Measurements from ENCODE around the gene IPO11.
"Not testable (repeated sequence)": the region's sequence is repeated elsewhere in the genome, so short reads cannot be mapped to it uniquely, and the experiment has no call there.

The IPO11 gene

GRCh38 chr5:62606878-62607277 is 194.3 kb downstream of the IPO11 start:
- DNase-seq: no peak

GRCh38 chr5:62607615-62608014 is 195.1 kb downstream of the IPO11 start:
- DNase-seq: no peak

GRCh38 chr5:62608529-62609511 is 196.3 kb downstream of the IPO11 start:
- no peak for DNase-seq

- DNase-seq: no peak
These were observed 201.8 kb downstream of the IPO11 start for GRCh38 chr5:62614355-62614754.

GRCh38 chr5:62616615-62617277 is 204.2 kb downstream of the IPO11 start:
- no peak for DNase-seq

- no peak for DNase-seq
These were observed 205.4 kb downstream of the IPO11 start for GRCh38 chr5:62617943-62618342.

GRCh38 chr5:62620761-62621160 is 208.2 kb downstream of the IPO11 start:
- no peak for DNase-seq

GRCh38 chr5:62621280-62621679 is 208.7 kb downstream of the IPO11 start:
- DNase-seq: no peak

- no peak for DNase-seq
These were observed 210.7 kb downstream of the IPO11 start for GRCh38 chr5:62623271-62623670.

- DNase-seq: not testable (repeated sequence)
These were observed 211.9 kb downstream of the IPO11 start for GRCh38 chr5:62624436-62624835.

GRCh38 chr5:62626534-62626933 is 214.0 kb downstream of the IPO11 start:
- DNase-seq: no peak

- DNase-seq: no peak
These were observed 214.6 kb downstream of the IPO11 start for GRCh38 chr5:62627121-62627520.

GRCh38 chr5:62627901-62628300 is 215.3 kb downstream of the IPO11 start:
- DNase-seq: no peak

GRCh38 chr5:62631909-62632580 is 219.5 kb downstream of the IPO11 start:
- DNase-seq: no peak

GRCh38 chr5:62633243-62633642 is 220.7 kb downstream of the IPO11 start:
- no peak for DNase-seq

- no peak for DNase-seq
These were observed 227.9 kb downstream of the IPO11 start for GRCh38 chr5:62640446-62640845.

GRCh38 chr5:62642468-62642867 is 229.9 kb downstream of the IPO11 start:
- no peak for DNase-seq

GRCh38 chr5:62643556-62644451 is 231.2 kb downstream of the IPO11 start:
- no peak for DNase-seq

- no peak for DNase-seq
These were observed 232.7 kb downstream of the IPO11 start for GRCh38 chr5:62645223-62645622.

- no peak for DNase-seq
These were observed 234.7 kb downstream of the IPO11 start for GRCh38 chr5:62647241-62647640.

GRCh38 chr5:62649025-62649424 is 236.5 kb downstream of the IPO11 start:
- no peak for DNase-seq

- DNase-seq: no peak
These were observed 237.0 kb downstream of the IPO11 start for GRCh38 chr5:62649476-62650113.
